GM23248 (cell line): ENCODE results near the gene GASK1A. TPM values are rescaled to one million over a fixed set of nuclear protein-coding genes. Genes with fewer than 3 reads are reported as not detected.

Experiments used
- DNase-seq: peaks from one replicate; pipeline ENCODE4 v3.0.0-alpha.2; 2015
- H2AFZ ChIP-seq: fragments of 200-600 bp; sonication (generic); 2 replicates; pipeline ENCODE4 v1.6.1; 2016; ENCODE audit warnings: antibody characterized with exemption
- H3F3A ChIP-seq: fragments of 200-600 bp; sonication (generic); 2 replicates; pipeline ENCODE4 v1.6.1; 2016; ENCODE audit warnings: mild to moderate bottlenecking, antibody characterized with exemption, mixed run types; ENCODE audit not compliant: insufficient read depth
- H3K27ac ChIP-seq: fragments of 200-600 bp; sonication (generic); 2 replicates; pipeline ENCODE4 v1.5.1; 2016; ENCODE audit warnings: mild to moderate bottlenecking
- H3K27me3 ChIP-seq: fragments of 200-600 bp; sonication (generic); replicated peaks from 2 replicates; pipeline ENCODE4 v1.6.1; 2016; ENCODE audit warnings: mild to moderate bottlenecking; ENCODE audit not compliant: insufficient read depth
- H3K36me3 ChIP-seq: fragments of 200-600 bp; sonication (generic); 2 replicates; pipeline ENCODE4 v1.6.1; 2016; ENCODE audit warnings: low read depth, mild to moderate bottlenecking
- H3K4me1 ChIP-seq: fragments of 200-600 bp; sonication (generic); 2 replicates; pipeline ENCODE4 v1.6.1; 2016; ENCODE audit warnings: mild to moderate bottlenecking; ENCODE audit not compliant: insufficient read depth
- H3K4me2 ChIP-seq: fragments of 200-600 bp; sonication (generic); one replicate; pipeline ENCODE4 v1.6.1; 2016; ENCODE audit warnings: mild to moderate bottlenecking; ENCODE audit not compliant: unreplicated experiment
- H3K4me3 ChIP-seq: fragments of 200-600 bp; sonication (generic); 2 replicates; pipeline ENCODE4 v1.5.1; 2016; ENCODE audit warnings: mild to moderate bottlenecking
- H3K79me2 ChIP-seq: fragments of 200-600 bp; sonication (generic); 2 replicates; pipeline ENCODE4 v1.6.1; 2016; ENCODE audit warnings: mild to moderate bottlenecking; ENCODE audit not compliant: insufficient read depth
- H3K9ac ChIP-seq: fragments of 200-600 bp; sonication (generic); 2 replicates; pipeline ENCODE4 v1.6.1; 2016; ENCODE audit warnings: mild to moderate bottlenecking
- H3K9me2 ChIP-seq: fragments of 200-600 bp; sonication (generic); 2 replicates; pipeline ENCODE4 v1.6.1; 2016; ENCODE audit warnings: mixed run types, mild to moderate bottlenecking, moderate library complexity; ENCODE audit not compliant: insufficient read depth
- H3K9me3 ChIP-seq: fragments of 200-600 bp; sonication (generic); one replicate; pipeline ENCODE4 v1.6.1; 2017; ENCODE audit warnings: low read depth
- H4K20me1 ChIP-seq: fragments of 200-600 bp; sonication (generic); 2 replicates; pipeline ENCODE4 v1.6.0; 2016; ENCODE audit not compliant: insufficient read depth
- EZH2 ChIP-seq: fragments of 200-600 bp; sonication (generic); IDR thresholded peaks from 2 replicates; pipeline ENCODE4 v1.6.1; 2018; ENCODE audit warnings: antibody characterized with exemption, mild to moderate bottlenecking; ENCODE audit not compliant: insufficient read depth, poor library complexity, severe bottlenecking
- EZH2phosphoT487 ChIP-seq: fragments of 200-600 bp; sonication (generic); IDR thresholded peaks from 2 replicates; pipeline ENCODE4 v1.6.1; 2018; ENCODE audit warnings: antibody characterized with exemption, moderate library complexity, mild to moderate bottlenecking, low read depth; ENCODE audit not compliant: insufficient read depth
- WGBS, 2 experiments: methylation state at CpG; one replicate each; pipeline ENCODE4 v1.1.6; 2015 to 2017; ENCODE audit warnings: low lambda C conversion rate in 2 of 2, low coverage in 1 of 2; ENCODE audit errors: missing lambda C conversion rate in 2 of 2; 5-methylcytosine and 5-hydroxymethylcytosine counted together
- in situ Hi-C: fragments of 300-500 bp; cut with MboI; formaldehyde crosslinking; loops from 2 replicates; pipeline ENCODE4 v1.15.0; 2020
- polyA plus RNA-seq: library from polyadenylated mRNA; unstranded; fragments of >200 nt; fragmentation: Nextera tagmentation; extraction: Ambion mirVana; gene quantifications from 2 replicates; pipeline ENCODE4 v1.2.1, GENCODE V29; 2016
- total RNA-seq: library from RNA; depleted of rRNA; stranded (reverse); fragments of >200 nt; shearing (Covaris generic); gene quantifications from 2 replicates; pipeline ENCODE4 v1.2.3, GENCODE V29; 2014

The GASK1A gene
- total and polyA plus RNA-seq, 2 experiments from 2014 or later, result 0.08 to 1.8 TPM

GRCh38 chr3:43095370-43095769 lies 116.3 kb downstream of the GASK1A start:
- Histone ChIP-seq H3K27me3 (no peaks in the 10 kb centered on the region), H3K4me3 (no peak overlapping the region), H3K36me3 (no peaks in the 10 kb centered on the region), H3F3A (no peaks in the 10 kb centered on the region), H3K27ac (no peak overlapping the region), H3K9me3 (no peaks in the 10 kb centered on the region), H3K79me2 (no peaks in the 10 kb centered on the region), H3K4me2 (no peak overlapping the region), H2AFZ (no peak overlapping the region), H3K4me1 (no peaks in the 10 kb centered on the region), H4K20me1 (no peaks in the 10 kb centered on the region), H3K9me2 (no peaks in the 10 kb centered on the region), H3K9ac (no peak overlapping the region)
- in situ Hi-C loops, result no loop called here
- 80% methylated on average over 5 of the region's 5 CpGs for WGBS, 2 experiments
- DNase-seq, result no peak
- TF ChIP-seq EZH2, result no peak
- no peak for TF ChIP-seq EZH2phosphoT487

GRCh38 chr3:43096761-43097160 lies 117.7 kb downstream of the GASK1A start:
- H2AFZ ChIP-seq, result no peak overlapping the region
- in situ Hi-C loops, result no loop called here
- H3K4me3 ChIP-seq, result no peak overlapping the region
- no peak overlapping the region for H3K4me2 ChIP-seq
- no peak overlapping the region for H3K27ac ChIP-seq
- no peaks in the 10 kb centered on the region for H3K79me2 ChIP-seq
- DNase-seq, result no peak
- no peak overlapping the region for H3K9ac ChIP-seq
- 59 to 75% methylated on average over 3 of the region's 3 CpGs for WGBS, 2 experiments
- no peaks in the 10 kb centered on the region for H3K9me2 ChIP-seq
- no peaks in the 10 kb centered on the region for H4K20me1 ChIP-seq
- H3K4me1 ChIP-seq, result no peaks in the 10 kb centered on the region
- no peaks in the 10 kb centered on the region for H3F3A ChIP-seq
- H3K9me3 ChIP-seq, result no peaks in the 10 kb centered on the region
- H3K36me3 ChIP-seq, result no peaks in the 10 kb centered on the region
- H3K27me3 ChIP-seq, result no peaks in the 10 kb centered on the region
- TF ChIP-seq EZH2 (no peak), EZH2phosphoT487 (no peak)

DNA sequence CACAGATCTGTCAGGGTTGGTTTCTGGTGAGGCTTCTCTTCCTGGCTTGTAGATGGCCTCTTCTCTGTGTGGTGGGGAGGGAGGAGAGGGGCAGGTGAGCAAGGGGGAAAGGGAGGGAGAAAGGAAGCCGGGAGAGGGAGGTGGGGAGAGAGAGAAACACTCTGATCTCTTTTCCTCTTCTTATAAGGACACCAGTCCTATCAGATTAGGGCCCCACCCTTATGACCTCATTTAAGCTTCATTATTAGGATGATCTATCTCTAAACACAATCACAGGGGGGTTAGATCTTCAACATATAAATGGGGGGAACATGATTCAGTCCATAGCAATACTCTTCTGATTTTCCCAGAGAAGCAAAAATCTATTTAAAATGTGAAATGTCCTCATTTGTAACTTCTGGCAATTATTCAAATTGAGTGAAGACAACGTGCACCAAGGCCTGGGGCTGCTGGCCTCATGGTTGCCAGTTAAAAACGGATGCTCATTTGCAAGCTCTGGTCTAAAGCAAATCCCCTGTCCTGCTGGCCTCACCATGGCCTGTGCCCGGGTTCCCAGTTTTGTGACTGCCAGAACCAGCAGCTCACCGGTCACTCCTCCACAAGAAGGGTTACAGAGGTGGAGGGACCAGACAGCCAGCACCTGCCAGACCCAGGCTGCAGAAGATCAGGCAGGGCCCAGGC lies 118.4 kb downstream of the GASK1A start:
- Histone ChIP-seq H3K27ac (no peak overlapping the region), H3K4me3 (no peak overlapping the region), H3K36me3 (no peaks in the 10 kb centered on the region), H3K4me2 (no peak overlapping the region), H3K9me3 (no peaks in the 10 kb centered on the region), H3K9ac (no peak overlapping the region), H4K20me1 (no peaks in the 10 kb centered on the region), H3K27me3 (no peaks in the 10 kb centered on the region), H3K9me2 (no peaks in the 10 kb centered on the region), H3F3A (no peaks in the 10 kb centered on the region), H2AFZ (no peak overlapping the region), H3K79me2 (no peaks in the 10 kb centered on the region), H3K4me1 (no peaks in the 10 kb centered on the region)
- DNase-seq, result no peak
- WGBS, 2 experiments, result 55 to 60% methylated on average over 4 to 5 of the region's 5 CpGs
- in situ Hi-C loops, result no loop called here
- TF ChIP-seq EZH2 (no peak), EZH2phosphoT487 (no peak)

GRCh38 chr3:43098761-43099160 lies 119.7 kb downstream of the GASK1A start:
- Histone ChIP-seq H3K27me3 (no peaks in the 10 kb centered on the region), H3K79me2 (no peaks in the 10 kb centered on the region), H3K36me3 (no peaks in the 10 kb centered on the region), H3K4me1 (no peaks in the 10 kb centered on the region), H3K4me3 (no peak overlapping the region), H3F3A (no peaks in the 10 kb centered on the region), H3K27ac (no peak overlapping the region), H2AFZ (no peak overlapping the region), H3K9me3 (no peaks in the 10 kb centered on the region), H3K9ac (no peak overlapping the region), H3K9me2 (no peaks in the 10 kb centered on the region), H4K20me1 (no peaks in the 10 kb centered on the region), H3K4me2 (no peak overlapping the region)
- WGBS, 2 experiments, result 81 to 82% methylated on average over 8 of the region's 8 CpGs
- TF ChIP-seq EZH2 (no peak), EZH2phosphoT487 (no peak)
- DNase-seq, result no peak
- in situ Hi-C loops, result no loop called here
